ENCODE data around the gene RASSF5.

The RASSF5 gene

GRCh38 chr1:206486995-206487788, 20.1 kb upstream of the RASSF5 start:
- Histone ChIP-seq H3K27ac (no peak overlapping the region), H3K27me3 (ENCODE audit: control insufficient read depth, insufficient read depth, low read length) (no peaks in the 10 kb centered on the region), H3K36me3 (ENCODE audit: control insufficient read depth, insufficient read depth, low read length) (no peaks in the 10 kb centered on the region), H3K9ac (no peak overlapping the region), H3K4me2 (ENCODE audit: low read length) (no peak overlapping the region), H3K4me1 (no peaks in the 10 kb centered on the region), H2AFZ (no peak overlapping the region), H3K9me3 (ENCODE audit: control insufficient read depth, low read length) (no peaks in the 10 kb centered on the region), H3K79me2 (no peaks in the 10 kb centered on the region), H3K4me3 (ENCODE audit: low read depth, low read length) (no peak overlapping the region)
- TF ChIP-seq CTCF (IDR thresholded peaks at IDR 0.05) = no peak

- Histone ChIP-seq H2AFZ (no peak overlapping the region), H3K36me3 (ENCODE audit: control insufficient read depth, insufficient read depth, low read length) (no peaks in the 10 kb centered on the region), H3K27me3 (ENCODE audit: control insufficient read depth, insufficient read depth, low read length) (no peaks in the 10 kb centered on the region), H3K4me3 (ENCODE audit: low read depth, low read length) (no peak overlapping the region), H3K9ac (no peak overlapping the region), H3K79me2 (no peaks in the 10 kb centered on the region), H3K27ac (no peak overlapping the region), H3K9me3 (ENCODE audit: control insufficient read depth, low read length) (no peaks in the 10 kb centered on the region), H3K4me2 (ENCODE audit: low read length) (no peak overlapping the region), H3K4me1 (no peaks in the 10 kb centered on the region)
- no peak for TF ChIP-seq CTCF (IDR thresholded peaks at IDR 0.05)
These were observed 19.4 kb upstream of the RASSF5 start for GRCh38 chr1:206487970-206488369.

- H3K4me3 ChIP-seq (ENCODE audit: low read depth, low read length) = no peak overlapping the region
- no peaks in the 10 kb centered on the region for H3K79me2 ChIP-seq
- no peak overlapping the region for H3K27ac ChIP-seq
- H3K9ac ChIP-seq = no peak overlapping the region
- H2AFZ ChIP-seq = no peak overlapping the region
- no peaks in the 10 kb centered on the region for H3K27me3 ChIP-seq (ENCODE audit: control insufficient read depth, insufficient read depth, low read length)
- no peaks in the 10 kb centered on the region for H3K36me3 ChIP-seq (ENCODE audit: control insufficient read depth, insufficient read depth, low read length)
- H3K4me2 ChIP-seq (ENCODE audit: low read length) = no peak overlapping the region
- no peak for TF ChIP-seq CTCF (IDR thresholded peaks at IDR 0.05)
- H3K9me3 ChIP-seq (ENCODE audit: control insufficient read depth, low read length) = no peaks in the 10 kb centered on the region
- H3K4me1 ChIP-seq = no peaks in the 10 kb centered on the region
These were observed 18.9 kb upstream of the RASSF5 start for GRCh38 chr1:206488466-206488865.

- Histone ChIP-seq H3K27me3 (ENCODE audit: control insufficient read depth, insufficient read depth, low read length) (no peaks in the 10 kb centered on the region), H3K4me1 (no peaks in the 10 kb centered on the region), H3K9ac (no peak overlapping the region), H3K4me2 (ENCODE audit: low read length) (no peak overlapping the region), H3K4me3 (ENCODE audit: low read depth, low read length) (no peak overlapping the region), H2AFZ (peak overlapping the region; percentile 69), H3K27ac (no peak overlapping the region), H3K79me2 (no peaks in the 10 kb centered on the region), H3K36me3 (ENCODE audit: control insufficient read depth, insufficient read depth, low read length) (no peaks in the 10 kb centered on the region), H3K9me3 (ENCODE audit: control insufficient read depth, low read length) (no peaks in the 10 kb centered on the region)
- peak; percentile 89 for TF ChIP-seq CTCF (IDR thresholded peaks at IDR 0.05)
These were observed 17.2 kb upstream of the RASSF5 start for GRCh38 chr1:206489980-206490770.
